NOMO-1 treated with dmso at 0.1 percent for 144 hours (cell line): ENCODE measurements around the gene ADGB.
"Not testable (repeated sequence)": the region's sequence is repeated elsewhere in the genome, so short reads cannot be mapped to it uniquely, and the experiment has no call there.

Source experiments
- DNase-seq: peaks from one replicate; lab custom pipeline; 2025; ENCODE audit not compliant: unreplicated experiment; lab: John Stamatoyannopoulos, UW

Gene ADGB

DNA sequence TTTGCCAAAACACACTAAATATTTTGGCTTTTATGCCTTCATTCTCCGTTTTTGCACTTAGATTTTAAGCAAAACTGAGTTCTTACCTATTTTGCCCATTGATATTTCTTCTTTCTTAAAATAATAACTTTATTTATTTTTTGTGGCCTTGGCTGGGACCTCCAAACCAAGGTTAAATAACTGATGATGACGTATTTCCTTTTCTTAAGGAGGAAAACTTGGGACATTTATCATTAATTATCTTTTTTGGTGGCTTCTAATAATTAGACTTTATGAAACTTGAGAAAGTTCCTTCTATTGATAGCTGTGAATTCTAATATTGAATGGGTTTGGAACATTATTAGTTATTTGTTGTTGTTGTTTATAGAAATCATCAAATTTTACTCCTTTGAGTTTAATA, 154.5 kb downstream of the ADGB start:
- no peak for DNase-seq

DNA sequence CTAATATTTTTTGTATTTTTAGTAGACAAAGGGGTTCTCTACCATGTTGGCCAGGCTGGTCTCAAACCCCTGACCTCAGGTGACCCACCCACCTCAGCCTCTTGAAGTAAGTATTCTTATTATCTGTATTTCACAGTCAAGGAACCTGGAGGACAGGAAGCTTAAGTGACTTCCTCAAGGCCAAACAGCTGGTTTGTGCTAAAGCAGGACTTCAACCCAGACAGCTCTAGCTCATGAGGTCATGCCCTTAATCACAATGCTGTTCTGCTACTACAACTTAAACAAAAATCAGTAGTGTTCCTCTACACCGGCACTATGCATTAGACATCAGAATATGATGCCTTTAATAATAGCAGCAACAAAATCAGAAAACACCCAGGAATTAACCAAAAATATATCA, 168.9 kb downstream of the ADGB start:
- DNase-seq = no peak

GRCh38 chr6:146768722-146769121, 169.9 kb downstream of the ADGB start:
- no peak for DNase-seq

- no peak for DNase-seq
Observed at GRCh38 chr6:146770275-146770964, 171.6 kb downstream of the ADGB start.

GRCh38 chr6:146770965-146771735, 172.4 kb downstream of the ADGB start:
- peak; percentile 84 for DNase-seq

DNA sequence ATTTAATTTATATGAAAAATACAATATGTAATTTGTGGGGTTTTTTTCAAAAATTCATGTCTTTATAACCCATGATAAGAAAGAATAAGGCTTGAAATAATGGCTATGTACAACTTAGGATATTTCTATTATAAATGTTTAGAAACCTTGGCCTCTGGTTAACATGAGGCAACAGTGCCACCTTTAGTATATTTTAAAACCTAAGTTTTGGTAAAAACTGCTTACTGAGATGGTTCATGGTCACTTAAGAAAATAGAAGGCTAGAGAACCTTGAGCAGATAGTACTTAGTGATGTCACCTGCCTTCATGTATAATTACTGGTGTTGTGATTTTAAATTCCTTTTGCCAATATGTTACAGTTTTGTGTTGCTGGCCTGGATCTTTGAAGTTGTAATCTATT, 176.4 kb downstream of the ADGB start:
- no peak for DNase-seq

DNA sequence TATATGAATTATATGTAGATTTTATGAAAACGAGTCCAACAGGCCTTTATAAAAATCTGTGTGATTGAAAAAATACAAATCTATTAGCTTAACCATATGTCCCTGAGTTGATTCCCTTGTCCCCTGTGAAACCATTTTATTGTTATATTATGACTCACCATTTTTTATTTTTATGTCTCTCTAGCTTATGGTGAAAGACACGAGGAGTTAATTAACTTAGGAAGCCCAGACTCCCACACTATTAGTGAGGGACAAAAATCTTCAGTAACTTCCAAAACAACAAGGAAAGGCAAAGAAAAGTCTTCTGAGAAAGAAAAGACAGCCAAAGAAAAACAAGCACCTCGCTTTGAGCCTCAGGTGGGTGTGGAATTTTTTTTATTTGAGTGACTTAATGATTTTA, 183.1 kb downstream of the ADGB start:
- DNase-seq = no peak

DNA sequence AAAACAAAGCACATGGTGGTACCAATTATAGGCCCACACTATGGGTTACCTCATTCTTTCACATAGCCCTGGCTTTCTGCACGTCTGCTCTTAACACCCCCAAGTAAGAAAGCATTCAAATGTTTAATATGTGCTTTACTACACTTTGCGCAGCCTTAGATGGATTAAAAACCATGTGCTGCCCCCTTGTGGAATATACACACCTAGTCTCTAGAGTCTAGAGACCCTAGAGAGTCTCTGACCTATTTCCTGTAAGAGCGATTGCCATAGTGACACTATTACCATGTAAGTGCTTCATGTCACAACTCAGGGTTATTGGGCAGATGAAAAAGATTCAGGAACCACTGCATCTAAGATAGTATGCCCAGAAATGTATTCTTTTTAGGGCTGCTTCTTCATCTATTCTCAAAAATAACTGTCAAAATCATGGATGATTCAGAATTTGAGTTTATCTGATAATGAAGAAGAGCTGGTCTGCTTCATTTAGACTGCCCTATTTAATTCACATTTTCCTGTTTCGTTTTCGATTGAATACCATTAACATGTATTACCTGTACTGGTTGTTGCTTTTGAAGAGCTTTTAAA, 186.3 kb downstream of the ADGB start:
- DNase-seq = peak; percentile 24

DNA sequence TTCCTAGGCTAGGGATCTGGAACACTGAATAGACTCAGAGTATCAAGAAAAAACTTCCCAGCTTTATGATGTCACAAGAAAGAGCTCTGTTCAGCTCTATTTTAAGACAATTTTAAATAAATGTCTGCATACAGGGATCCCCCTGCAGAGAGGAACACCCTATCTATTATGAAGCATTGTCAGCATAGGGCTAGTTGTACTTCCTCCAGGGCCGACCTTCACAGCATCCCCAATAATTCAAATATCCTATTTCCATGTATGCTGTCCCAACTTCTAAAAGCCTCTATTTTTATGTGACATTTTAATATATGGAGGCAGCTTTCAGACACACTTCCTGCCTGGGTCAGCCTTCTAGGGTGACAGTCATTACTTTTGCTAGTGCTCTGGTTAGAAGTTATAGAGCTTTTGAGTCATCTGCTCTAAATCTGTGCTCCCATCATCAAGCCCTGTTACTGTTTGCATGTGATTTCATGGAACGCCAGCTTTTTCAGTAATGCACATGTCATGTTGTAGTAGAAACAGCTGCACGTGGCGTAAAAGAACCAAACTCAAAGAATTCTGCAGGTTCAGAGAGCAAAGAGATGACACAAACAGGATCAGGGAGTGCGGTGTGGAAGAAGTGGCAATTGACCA, 189.2 kb downstream of the ADGB start:
- DNase-seq = no peak

DNA sequence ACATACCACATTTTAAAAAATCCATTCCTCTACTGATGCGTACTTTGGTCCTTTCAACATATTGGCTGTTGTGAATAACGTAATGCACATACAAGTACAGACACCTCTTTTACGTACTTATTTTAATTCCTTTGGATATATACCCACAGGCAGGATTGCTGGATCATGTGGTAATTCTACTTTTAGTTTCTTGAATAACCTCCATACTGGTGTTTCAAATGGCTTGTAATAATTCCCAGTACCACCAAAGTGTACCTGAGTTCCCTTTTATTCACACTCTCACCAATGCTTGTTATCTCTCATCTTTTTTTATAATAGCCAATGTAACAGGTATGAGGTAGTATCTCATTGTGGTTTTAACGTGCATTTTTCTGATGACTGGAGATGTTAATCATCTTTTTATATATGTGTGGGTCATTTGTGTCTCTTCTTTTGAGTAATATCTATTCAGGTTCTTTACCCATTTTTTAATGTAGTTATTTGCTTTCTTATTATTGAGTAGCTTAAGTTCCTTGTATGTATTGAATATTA, 191.9 kb downstream of the ADGB start:
- DNase-seq = no peak

DNA sequence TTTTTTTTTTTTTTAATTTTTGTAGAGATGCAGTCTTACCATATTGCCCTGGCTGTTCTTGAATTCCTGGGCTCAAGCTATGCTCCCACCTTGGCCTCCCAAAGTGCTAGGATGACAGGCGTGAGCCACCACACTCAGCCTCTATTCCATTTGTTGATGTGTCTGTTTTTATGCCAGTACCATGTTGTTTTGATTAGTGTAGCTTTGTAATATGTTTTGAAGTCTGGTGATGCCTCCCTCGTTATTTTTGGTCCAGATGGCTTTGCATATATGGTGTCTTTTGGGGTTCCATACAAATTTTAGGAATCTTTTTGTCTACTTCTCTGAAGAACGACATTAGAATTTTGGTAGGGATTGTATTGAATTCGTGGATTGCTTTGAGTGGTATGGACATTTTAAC, 193.2 kb downstream of the ADGB start:
- DNase-seq = no peak

GRCh38 chr6:146793218-146793617, 194.4 kb downstream of the ADGB start:
- DNase-seq = not testable (repeated sequence)

GRCh38 chr6:146795479-146796133, 196.8 kb downstream of the ADGB start:
- DNase-seq = no peak

- not testable (repeated sequence) for DNase-seq
Observed at GRCh38 chr6:146803167-146803566, 204.4 kb downstream of the ADGB start.

GRCh38 chr6:146803601-146804000, 204.8 kb downstream of the ADGB start:
- no peak for DNase-seq

DNA sequence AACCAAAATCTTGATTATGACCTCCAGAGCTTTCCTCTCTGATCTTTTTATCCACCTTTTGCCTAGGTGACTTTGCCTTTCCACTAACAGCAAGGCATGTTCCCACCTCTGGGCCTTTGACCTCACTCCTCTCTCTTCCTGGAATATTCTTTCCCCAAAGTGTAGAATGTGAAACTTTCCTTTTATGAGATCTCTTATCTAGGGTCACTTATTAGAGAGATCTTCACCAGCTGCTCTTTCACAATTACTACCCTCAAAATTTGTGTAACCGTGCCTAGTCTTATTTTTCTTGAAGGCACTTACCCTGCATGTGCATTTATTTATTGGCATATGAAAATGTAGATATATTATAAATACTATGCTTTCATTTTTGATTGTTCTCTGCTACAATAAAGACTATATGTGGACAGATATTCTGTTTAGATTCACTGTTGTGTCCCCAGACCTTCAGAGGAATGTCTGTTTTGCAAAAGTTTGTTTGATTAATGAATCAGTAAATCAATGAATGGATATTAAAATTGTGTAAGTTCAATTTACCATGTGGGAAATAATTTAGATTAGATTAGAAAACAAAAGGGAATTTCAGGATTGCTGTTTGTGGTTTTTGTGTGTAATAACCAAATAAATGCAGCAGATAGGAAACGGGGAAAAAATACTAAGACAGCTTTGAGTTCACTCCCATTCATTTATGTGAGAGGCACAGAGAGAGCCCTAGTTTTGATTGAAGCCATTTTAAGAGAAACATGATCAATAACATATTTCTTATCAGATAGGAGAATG, 207.0 kb downstream of the ADGB start:
- no peak for DNase-seq

DNA sequence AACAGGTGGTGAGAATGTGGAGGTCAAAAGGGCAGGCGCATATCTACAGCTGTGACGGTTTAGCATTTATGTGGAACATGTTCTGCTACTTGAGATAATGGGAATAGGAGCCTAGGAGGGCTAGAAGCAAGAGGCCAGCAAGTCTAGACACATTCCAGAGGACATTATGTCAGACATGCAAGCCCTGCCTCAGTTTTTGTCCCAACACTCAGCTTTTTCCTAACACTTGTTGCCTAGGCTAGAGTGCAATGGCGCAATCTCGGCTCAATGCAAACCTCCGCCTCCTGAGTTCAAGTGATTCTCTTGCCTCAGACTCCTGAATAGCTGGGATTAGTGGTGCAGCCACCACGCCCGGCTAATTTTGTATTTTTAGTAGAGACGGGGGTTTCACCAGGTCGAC, 210.2 kb downstream of the ADGB start:
- DNase-seq = not testable (repeated sequence)

GRCh38 chr6:146812811-146813321, 214.1 kb downstream of the ADGB start:
- DNase-seq = not testable (repeated sequence)

GRCh38 chr6:146813554-146813953, 214.8 kb downstream of the ADGB start:
- no peak for DNase-seq

DNA sequence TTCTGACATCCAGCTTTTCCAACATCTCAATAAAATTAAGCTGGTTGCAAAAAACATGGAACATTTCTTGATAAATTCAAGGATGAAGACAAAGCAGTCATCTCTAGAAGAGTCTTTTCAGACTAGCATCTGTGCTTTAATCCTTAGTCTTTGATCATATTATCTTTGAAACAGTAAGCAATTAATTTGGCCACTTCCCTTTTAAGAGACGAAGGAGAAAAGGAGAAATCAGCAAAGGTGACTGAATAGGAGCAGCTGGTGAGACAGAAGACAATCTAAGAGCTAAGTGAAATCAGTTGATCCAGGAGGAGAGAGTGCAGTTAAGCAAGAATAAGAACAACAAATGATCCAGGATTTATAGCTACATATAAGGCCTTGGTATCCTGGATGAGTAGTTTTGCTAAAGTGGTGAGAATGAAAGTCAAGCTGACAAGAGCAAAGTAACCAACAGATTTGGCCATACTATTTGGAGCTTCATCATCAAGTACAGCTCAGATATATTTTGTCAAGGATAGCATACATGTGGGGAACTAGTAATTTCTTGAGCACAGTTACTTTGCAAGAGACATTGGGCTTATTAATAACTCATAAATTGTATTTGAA, 215.5 kb downstream of the ADGB start:
- DNase-seq = no peak
